ENCODE data around the gene EPHB2. TPM values are rescaled to one million over a fixed set of nuclear protein-coding genes. Genes with fewer than 3 reads are reported as not detected.

EPHB2 gene
- total RNA-seq, 2 donors from 2014 or later = 0.04 TPM; not detected in 1

DNA sequence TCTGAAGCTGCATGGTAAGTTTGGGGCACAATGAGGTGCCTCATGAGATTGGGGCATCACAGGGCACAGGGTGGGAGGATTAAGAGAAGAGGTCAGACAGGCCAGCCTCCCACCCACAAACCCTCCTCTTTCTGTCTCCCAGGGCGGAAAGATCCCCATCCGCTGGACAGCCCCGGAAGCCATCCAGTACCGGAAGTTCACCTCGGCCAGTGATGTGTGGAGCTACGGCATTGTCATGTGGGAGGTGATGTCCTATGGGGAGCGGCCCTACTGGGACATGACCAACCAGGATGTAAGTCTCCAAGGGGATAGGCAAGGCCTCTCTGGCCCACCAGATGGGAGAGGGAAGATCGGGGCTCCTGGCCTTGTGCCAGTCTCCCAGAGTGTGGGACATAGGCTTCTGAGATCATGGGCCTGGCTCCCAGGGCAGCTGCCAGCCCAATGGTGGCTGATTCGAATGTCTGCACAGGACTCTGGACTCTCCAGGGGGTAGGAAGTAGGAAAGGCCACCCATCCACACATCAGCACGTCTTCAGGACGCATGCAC lies 198.3 kb downstream of the EPHB2 start:
- Mint-ChIP-seq H3K27me3 (peaks cover 6% of the 10 kb centered on the region), H3K4me3 (no peak overlapping the region), H3K4me1 (peaks cover 5% of the 10 kb centered on the region), H3K27ac (no peak overlapping the region), H3K9me3 (no peaks in the 10 kb centered on the region), H3K36me3 (ENCODE audit: low read depth) (no peaks in the 10 kb centered on the region)
- ATAC-seq (replicated peaks) = no peak

- Mint-ChIP-seq H3K27me3 (peaks cover 9% of the 10 kb centered on the region), H3K36me3 (ENCODE audit: low read depth) (no peaks in the 10 kb centered on the region), H3K27ac (no peak overlapping the region), H3K4me3 (no peak overlapping the region), H3K9me3 (no peaks in the 10 kb centered on the region), H3K4me1 (peaks cover 5% of the 10 kb centered on the region)
- no peak for ATAC-seq (replicated peaks)
Measured at GRCh38 chr1:22910286-22910685, 199.6 kb downstream of the EPHB2 start.

DNA sequence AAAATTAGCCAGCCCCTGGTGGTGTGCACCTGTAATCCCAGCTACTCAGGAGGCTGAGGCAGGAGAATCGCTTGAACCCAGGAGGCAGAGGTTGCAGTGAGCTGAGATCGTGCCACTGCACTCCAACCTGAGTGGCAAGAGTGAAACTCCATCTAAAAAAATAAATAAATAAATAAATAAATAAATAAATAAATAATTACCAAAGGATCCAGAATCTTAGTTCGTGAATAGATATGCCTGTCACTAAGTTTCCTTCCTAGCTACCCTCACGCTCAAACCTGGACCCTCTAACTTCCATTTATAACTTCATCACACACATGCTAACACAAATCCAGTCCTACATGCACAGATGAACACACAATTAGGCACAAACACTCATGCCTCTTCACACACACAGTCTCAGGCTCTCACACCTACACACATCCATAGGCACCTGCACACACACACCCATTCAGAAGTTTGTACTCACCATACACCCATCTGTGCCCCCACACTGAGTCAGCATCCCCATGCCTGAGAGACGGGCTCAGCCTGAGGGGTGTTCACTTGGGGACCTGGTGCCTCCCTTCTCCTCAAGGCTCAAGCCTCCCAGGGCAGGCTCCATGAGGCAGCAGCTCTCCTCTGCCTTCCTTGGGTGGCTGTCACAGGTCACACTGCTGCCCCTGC lies 200.5 kb downstream of the EPHB2 start:
- Mint-ChIP-seq H3K36me3 (ENCODE audit: low read depth) (no peaks in the 10 kb centered on the region), H3K4me3 (no peak overlapping the region), H3K27me3 (peaks cover 14% of the 10 kb centered on the region), H3K9me3 (no peaks in the 10 kb centered on the region), H3K4me1 (peaks cover 5% of the 10 kb centered on the region), H3K27ac (no peak overlapping the region)
- ATAC-seq (replicated peaks) = no peak

DNA sequence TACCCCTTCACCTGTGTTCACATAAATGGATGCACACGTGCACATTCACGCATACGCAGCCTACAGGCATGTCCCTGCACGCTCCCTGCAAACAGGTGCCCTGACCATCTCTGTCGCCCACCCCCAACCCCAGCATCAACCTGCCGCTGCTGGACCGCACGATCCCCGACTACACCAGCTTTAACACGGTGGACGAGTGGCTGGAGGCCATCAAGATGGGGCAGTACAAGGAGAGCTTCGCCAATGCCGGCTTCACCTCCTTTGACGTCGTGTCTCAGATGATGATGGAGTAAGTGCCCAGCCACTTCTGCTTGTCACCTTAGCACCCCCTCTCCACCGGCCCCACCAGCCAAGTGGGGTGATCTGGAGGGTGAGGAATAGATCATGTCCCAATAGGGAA lies 201.7 kb downstream of the EPHB2 start:
- Mint-ChIP-seq H3K27me3 (peaks cover 16% of the 10 kb centered on the region), H3K27ac (no peak overlapping the region), H3K4me1 (peaks cover 5% of the 10 kb centered on the region), H3K4me3 (no peak overlapping the region), H3K9me3 (no peaks in the 10 kb centered on the region), H3K36me3 (ENCODE audit: low read depth) (no peaks in the 10 kb centered on the region)
- no peak for ATAC-seq (replicated peaks)

DNA sequence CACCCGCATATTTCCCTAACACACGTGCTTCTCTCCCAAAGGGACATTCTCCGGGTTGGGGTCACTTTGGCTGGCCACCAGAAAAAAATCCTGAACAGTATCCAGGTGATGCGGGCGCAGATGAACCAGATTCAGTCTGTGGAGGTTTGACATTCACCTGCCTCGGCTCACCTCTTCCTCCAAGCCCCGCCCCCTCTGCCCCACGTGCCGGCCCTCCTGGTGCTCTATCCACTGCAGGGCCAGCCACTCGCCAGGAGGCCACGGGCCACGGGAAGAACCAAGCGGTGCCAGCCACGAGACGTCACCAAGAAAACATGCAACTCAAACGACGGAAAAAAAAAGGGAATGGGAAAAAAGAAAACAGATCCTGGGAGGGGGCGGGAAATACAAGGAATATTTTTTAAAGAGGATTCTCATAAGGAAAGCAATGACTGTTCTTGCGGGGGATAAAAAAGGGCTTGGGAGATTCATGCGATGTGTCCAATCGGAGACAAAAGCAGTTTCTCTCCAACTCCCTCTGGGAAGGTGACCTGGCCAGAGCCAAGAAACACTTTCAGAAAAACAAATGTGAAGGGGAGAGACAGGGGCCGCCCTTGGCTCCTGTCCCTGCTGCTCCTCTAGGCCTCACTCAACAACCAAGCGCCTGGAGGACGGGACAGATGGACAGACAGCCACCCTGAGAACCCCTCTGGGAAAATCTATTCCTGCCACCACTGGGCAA lies 202.9 kb downstream of the EPHB2 start:
- Mint-ChIP-seq H3K4me3 (no peak overlapping the region), H3K27me3 (peaks cover 20% of the 10 kb centered on the region), H3K9me3 (no peaks in the 10 kb centered on the region), H3K4me1 (peaks cover under 1% of the 10 kb centered on the region), H3K36me3 (ENCODE audit: low read depth) (no peaks in the 10 kb centered on the region), H3K27ac (no peak overlapping the region)
- no peak for ATAC-seq (replicated peaks)

GRCh38 chr1:22914156-22914555 lies 203.5 kb downstream of the EPHB2 start:
- Mint-ChIP-seq H3K4me1 (no peaks in the 10 kb centered on the region), H3K9me3 (no peaks in the 10 kb centered on the region), H3K4me3 (no peak overlapping the region), H3K27me3 (peaks cover 20% of the 10 kb centered on the region), H3K27ac (no peak overlapping the region), H3K36me3 (ENCODE audit: low read depth) (no peaks in the 10 kb centered on the region)
- no peak for ATAC-seq (replicated peaks)

DNA sequence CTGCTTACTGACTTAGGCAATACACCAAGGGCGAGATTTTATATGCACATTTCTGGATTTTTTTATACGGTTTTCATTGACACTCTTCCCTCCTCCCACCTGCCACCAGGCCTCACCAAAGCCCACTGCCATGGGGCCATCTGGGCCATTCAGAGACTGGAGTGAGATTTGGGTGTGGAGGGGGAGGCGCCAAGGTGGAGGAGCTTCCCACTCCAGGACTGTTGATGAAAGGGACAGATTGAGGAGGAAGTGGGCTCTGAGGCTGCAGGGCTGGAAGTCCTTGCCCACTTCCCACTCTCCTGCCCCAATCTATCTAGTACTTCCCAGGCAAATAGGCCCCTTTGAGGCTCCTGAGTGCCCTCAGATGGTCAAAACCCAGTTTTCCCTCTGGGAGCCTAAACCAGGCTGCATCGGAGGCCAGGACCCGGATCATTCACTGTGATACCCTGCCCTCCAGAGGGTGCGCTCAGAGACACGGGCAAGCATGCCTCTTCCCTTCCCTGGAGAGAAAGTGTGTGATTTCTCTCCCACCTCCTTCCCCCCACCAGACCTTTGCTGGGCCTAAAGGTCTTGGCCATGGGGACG lies 204.1 kb downstream of the EPHB2 start:
- Mint-ChIP-seq H3K9me3 (no peaks in the 10 kb centered on the region), H3K4me3 (no peak overlapping the region), H3K27me3 (peaks cover 20% of the 10 kb centered on the region), H3K4me1 (no peaks in the 10 kb centered on the region), H3K27ac (no peak overlapping the region), H3K36me3 (ENCODE audit: low read depth) (no peaks in the 10 kb centered on the region)
- no peak for ATAC-seq (replicated peaks)

GRCh38 chr1:22915231-22915630 lies 204.6 kb downstream of the EPHB2 start:
- Mint-ChIP-seq H3K4me1 (no peaks in the 10 kb centered on the region), H3K36me3 (ENCODE audit: low read depth) (no peaks in the 10 kb centered on the region), H3K27ac (no peak overlapping the region), H3K4me3 (no peak overlapping the region), H3K9me3 (no peaks in the 10 kb centered on the region), H3K27me3 (peaks cover 20% of the 10 kb centered on the region)
- no peak for ATAC-seq (replicated peaks)

DNA sequence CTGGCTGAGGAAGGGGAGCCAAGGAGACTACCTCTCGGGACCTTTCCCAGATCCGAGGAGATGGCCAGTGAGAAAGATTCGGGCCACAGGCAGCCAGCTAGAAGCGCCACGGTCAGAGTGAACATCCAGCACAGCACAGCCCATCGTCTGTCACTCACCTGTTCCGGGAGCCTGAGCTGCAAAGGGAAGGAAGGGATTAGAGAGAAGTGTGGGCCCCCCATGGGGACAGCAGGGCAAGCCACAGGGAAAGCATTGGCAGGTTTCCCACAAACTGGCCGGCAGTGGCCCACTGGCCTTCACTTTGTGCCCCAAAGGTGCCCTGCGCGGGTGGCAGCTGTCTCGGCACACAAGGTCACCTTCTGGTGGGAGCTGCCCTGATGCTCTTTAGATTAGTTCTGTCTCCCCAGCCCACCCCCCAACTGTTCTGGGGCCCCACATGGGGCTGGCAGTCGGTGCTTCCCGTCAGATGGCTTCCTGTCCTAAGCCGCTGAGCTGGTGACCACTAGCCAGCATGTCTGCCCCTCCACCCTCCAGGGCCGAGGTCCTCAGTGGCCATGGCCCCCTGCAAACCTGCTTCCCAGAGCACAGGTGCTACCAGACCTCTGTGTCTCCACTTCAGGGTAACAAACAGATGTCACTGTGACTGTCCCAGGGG lies 205.3 kb downstream of the EPHB2 start:
- H3K9me3 Mint-ChIP-seq = no peaks in the 10 kb centered on the region
- H3K4me3 Mint-ChIP-seq = no peak overlapping the region
- no peak for ATAC-seq (replicated peaks)
- H3K27ac Mint-ChIP-seq = no peak overlapping the region
- peaks cover 20% of the 10 kb centered on the region for H3K27me3 Mint-ChIP-seq
- no peaks in the 10 kb centered on the region for H3K36me3 Mint-ChIP-seq (ENCODE audit: low read depth)
- H3K4me1 Mint-ChIP-seq = no peaks in the 10 kb centered on the region

DNA sequence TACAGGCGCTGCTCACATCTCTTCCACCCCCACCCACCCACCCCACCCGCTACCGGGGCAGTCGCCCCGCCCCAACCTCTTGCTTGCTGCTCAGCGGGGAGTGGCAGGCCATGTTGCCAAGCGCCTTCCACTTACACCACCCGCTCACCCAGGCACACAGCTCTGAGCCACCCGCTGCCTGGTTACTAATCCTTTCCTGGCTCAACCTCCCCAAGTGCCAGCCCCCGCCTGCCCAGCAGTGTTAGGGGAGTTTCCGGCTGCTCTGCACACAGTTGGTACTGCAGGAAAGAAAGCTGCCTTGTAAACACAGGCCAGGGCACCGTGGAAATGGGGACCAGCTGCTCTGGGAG lies 205.8 kb downstream of the EPHB2 start:
- no peak for ATAC-seq (replicated peaks)
- no peak overlapping the region for H3K4me3 Mint-ChIP-seq
- H3K27ac Mint-ChIP-seq = no peak overlapping the region
- no peaks in the 10 kb centered on the region for H3K9me3 Mint-ChIP-seq
- no peaks in the 10 kb centered on the region for H3K4me1 Mint-ChIP-seq
- no peaks in the 10 kb centered on the region for H3K36me3 Mint-ChIP-seq (ENCODE audit: low read depth)
- H3K27me3 Mint-ChIP-seq = peaks cover 20% of the 10 kb centered on the region

DNA sequence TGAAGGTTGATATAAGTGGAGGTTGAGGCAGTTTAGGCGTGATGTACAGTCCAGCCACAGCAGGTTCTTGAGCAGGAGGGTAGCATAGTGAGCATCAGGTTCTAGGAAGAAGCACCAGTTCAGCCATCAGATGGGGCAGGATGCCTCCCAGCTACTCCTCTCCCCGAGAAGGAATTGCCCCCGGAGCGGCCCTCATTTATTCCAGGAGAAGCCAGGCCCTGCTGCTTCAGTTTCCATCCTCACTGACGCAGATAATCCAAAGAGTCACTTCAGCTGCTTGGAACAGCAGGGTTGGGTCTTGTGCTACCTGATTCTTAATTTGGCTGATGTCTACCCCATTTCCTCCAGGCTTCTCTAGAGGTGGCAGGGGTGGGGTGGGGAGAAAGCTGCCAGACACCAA lies 207.3 kb downstream of the EPHB2 start:
- no peak for ATAC-seq (replicated peaks)

DNA sequence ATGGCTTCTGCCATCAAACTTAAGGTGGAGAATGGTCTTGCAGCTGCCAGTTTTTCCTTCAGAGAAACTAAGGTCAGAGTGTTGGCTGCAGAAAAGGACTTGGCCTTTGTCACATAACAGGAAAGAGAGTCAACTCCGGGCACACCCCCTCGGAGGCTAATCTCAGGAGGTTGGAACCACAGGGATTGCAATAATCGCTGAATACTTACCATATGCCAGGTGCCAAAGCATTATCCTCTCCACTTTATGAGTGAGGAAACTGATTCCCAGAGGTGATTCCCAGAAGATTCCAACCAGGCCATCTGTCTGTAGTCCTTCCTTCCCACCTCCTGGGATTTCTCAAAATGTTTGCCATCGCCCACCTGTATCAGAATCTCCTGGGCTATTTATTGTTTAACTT lies 208.0 kb downstream of the EPHB2 start:
- Mint-ChIP-seq H3K27ac (no peak overlapping the region), H3K4me3 (no peak overlapping the region), H3K36me3 (ENCODE audit: low read depth) (no peaks in the 10 kb centered on the region), H3K27me3 (peaks cover 18% of the 10 kb centered on the region), H3K9me3 (no peaks in the 10 kb centered on the region), H3K4me1 (no peaks in the 10 kb centered on the region)
- ATAC-seq (replicated peaks) = no peak

More for the DNA sequence above, 207.3 kb downstream of the EPHB2 start:
- H3K4me3 Mint-ChIP-seq = no peak overlapping the region
- H3K36me3 Mint-ChIP-seq (ENCODE audit: low read depth) = no peaks in the 10 kb centered on the region
- peaks cover 22% of the 10 kb centered on the region for H3K27me3 Mint-ChIP-seq
- no peak overlapping the region for H3K27ac Mint-ChIP-seq
- H3K9me3 Mint-ChIP-seq = no peaks in the 10 kb centered on the region
- H3K4me1 Mint-ChIP-seq = no peaks in the 10 kb centered on the region

DNA sequence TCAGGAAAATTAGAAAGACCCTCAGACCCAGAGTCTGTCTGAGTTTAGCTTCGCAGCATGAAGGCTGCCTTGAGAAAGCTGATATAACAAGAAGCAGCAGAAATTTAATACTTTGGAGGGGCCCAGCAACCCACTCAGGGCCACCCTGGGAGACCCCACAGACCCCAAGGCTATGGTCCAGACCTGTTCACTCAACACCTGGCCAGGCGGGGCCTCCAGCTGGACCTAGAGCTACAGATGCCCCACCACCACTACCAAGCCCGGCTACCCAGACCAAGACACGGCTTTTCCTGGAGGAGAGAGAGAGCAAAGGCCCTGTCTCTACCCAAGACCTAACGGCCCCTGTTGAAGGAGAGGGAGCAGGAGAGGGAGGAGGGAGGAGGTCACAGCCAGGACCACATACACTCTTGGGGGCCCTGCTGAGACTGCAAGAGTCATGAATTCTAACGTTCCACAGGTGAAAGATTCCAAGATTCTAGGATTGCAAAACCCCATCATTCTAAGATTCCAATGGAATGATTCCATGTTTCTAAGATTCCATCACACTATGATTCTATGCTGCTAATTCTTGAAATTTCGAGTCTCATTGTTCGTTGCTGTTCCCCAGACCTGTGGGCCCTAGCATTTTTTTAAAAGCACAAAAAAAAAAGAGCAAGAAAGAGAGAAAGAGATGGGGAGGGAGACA lies 208.8 kb downstream of the EPHB2 start:
- no peaks in the 10 kb centered on the region for H3K9me3 Mint-ChIP-seq
- no peak overlapping the region for H3K27ac Mint-ChIP-seq
- H3K4me3 Mint-ChIP-seq = no peak overlapping the region
- no peaks in the 10 kb centered on the region for H3K4me1 Mint-ChIP-seq
- no peak for ATAC-seq (replicated peaks)
- no peaks in the 10 kb centered on the region for H3K36me3 Mint-ChIP-seq (ENCODE audit: low read depth)
- H3K27me3 Mint-ChIP-seq = peaks cover 19% of the 10 kb centered on the region

GRCh38 chr1:22920026-22920733 lies 209.5 kb downstream of the EPHB2 start:
- no peak overlapping the region for H3K27ac Mint-ChIP-seq
- ATAC-seq (replicated peaks) = no peak
- H3K36me3 Mint-ChIP-seq (ENCODE audit: low read depth) = no peaks in the 10 kb centered on the region
- H3K9me3 Mint-ChIP-seq = no peaks in the 10 kb centered on the region
- peaks cover 22% of the 10 kb centered on the region for H3K27me3 Mint-ChIP-seq
- no peak overlapping the region for H3K4me3 Mint-ChIP-seq
- H3K4me1 Mint-ChIP-seq = peaks cover 3% of the 10 kb centered on the region

Data from activated T-helper 17 cell treated with anti-CD3 and anti-CD28 coated beads, Interleukin-2, amount 50 U/mL, for 72 hours (primary cell).